Adrenal gland (tissue), 5 donors: Measurements from ENCODE around the gene PIAS4.

Source experiments
- CTCF ChIP-seq, 6 experiments: fragments of 450-650 bp in 4 of 6; fragments of 200-600 bp in 2 of 6; sonication (generic) in 1 of 6; IDR thresholded peaks; 1 replicate in 5 of 6; 2 replicates in 1 of 6; pipeline versions ENCODE4 v1.5.1 to v1.8.0; 2016 to 2021; ENCODE audit warnings: antibody characterized with exemption in 6 of 6, mild to moderate bottlenecking in 2 of 6, moderate library complexity in 1 of 6
- POLR2A ChIP-seq, 2 donors: fragments of 450-650 bp; IDR thresholded peaks; one replicate each; pipeline ENCODE4 v1.6.1; 2017; ENCODE audit warnings: antibody characterized with exemption in 2 of 2, mild to moderate bottlenecking in 2 of 2, moderate library complexity in 1 of 2
- donor health status: DM: no; HTN: no; CAD: no.

GRCh38 chr19:4016486-4016885 lies 8.9 kb downstream of the PIAS4 start:
- TF ChIP-seq POLR2A (IDR thresholded peaks at IDR 0.05) = no peak
- TF ChIP-seq CTCF (IDR thresholded peaks at IDR 0.05) = no peak
